Naive thymus-derived CD4-positive, alpha-beta T cell (primary cell): ENCODE results near the gene RHOV. TPM values are rescaled to one million over a fixed set of nuclear protein-coding genes. Genes with fewer than 3 reads are reported as not detected.
A peak's percentile ranks its signal among the peaks of the same experiment; 100 is the strongest.

ENCODE experiments used
- ATAC-seq: fragments of 150-1000 bp; cut with Tn5 transposase; 2 replicates; pipeline ENCODE4 v1.10.0; 2021; ENCODE audit warnings: mild to moderate bottlenecking, moderate library complexity
- CTCF ChIA-PET: fragments of 350-600 bp; sonication (Branson Sonifier 250); formaldehyde crosslinking; loops from one replicate; lab custom pipeline; 2021; ENCODE audit warnings: antibody characterized with exemption; lab: Charles Lee
- POLR2A ChIA-PET: fragments of 350-600 bp; sonication (Branson Sonifier 250); formaldehyde crosslinking; loops from one replicate; lab custom pipeline; 2021; ENCODE audit warnings: antibody characterized with exemption, inconsistent platforms; lab: Charles Lee
- DNase-seq, 9 donors: peaks; one replicate each; pipeline versions ENCODE4 v3.0.0 to v3.0.0-alpha.2; 2020 to 2022; ENCODE audit warnings: mixed read lengths in 1 of 9
- H3K27ac ChIP-seq: one replicate; pipeline ENCODE4 v1.7.0; 2013; ENCODE audit warnings: mild to moderate bottlenecking, low read depth, low read length, moderate library complexity
- H3K27me3 ChIP-seq, 2 donors: one replicate each; pipeline ENCODE4 v1.7.0; 2013; ENCODE audit warnings: low read length in 2 of 2, mild to moderate bottlenecking in 2 of 2, moderate library complexity in 2 of 2; ENCODE audit not compliant: control insufficient read depth in 2 of 2, insufficient read depth in 2 of 2
- H3K36me3 ChIP-seq, 3 experiments: 1 replicate in 2 of 3; 2 replicates in 1 of 3; pipeline ENCODE4 v1.7.0; 2013; ENCODE audit warnings: low read length in 3 of 3, mild to moderate bottlenecking in 3 of 3, moderate library complexity in 1 of 3; ENCODE audit not compliant: insufficient read depth in 3 of 3, control insufficient read depth in 2 of 3
- H3K4me1 ChIP-seq, 2 donors: one replicate each; pipeline ENCODE4 v1.7.0; 2013; ENCODE audit warnings: low read length in 2 of 2, mild to moderate bottlenecking in 2 of 2, moderate library complexity in 1 of 2; ENCODE audit not compliant: control insufficient read depth in 2 of 2, insufficient read depth in 2 of 2
- H3K4me3 ChIP-seq: 2 replicates; pipeline ENCODE4 v1.7.0; 2013; ENCODE audit warnings: mild to moderate bottlenecking, low read length
- H3K9me3 ChIP-seq, 3 experiments: 1 replicate in 2 of 3; 2 replicates in 1 of 3; pipeline ENCODE4 v1.7.0; 2013; ENCODE audit warnings: low read length in 3 of 3; ENCODE audit not compliant: control insufficient read depth in 2 of 3
- H3K27ac Mint-ChIP-seq, 9 donors: one replicate each; pipeline ENCODE4 v1.8.0; 2020 to 2022; ENCODE audit warnings: mixed read lengths in 9 of 9, mild to moderate bottlenecking in 8 of 9, moderate library complexity in 5 of 9, inconsistent platforms in 2 of 9
- H3K27me3 Mint-ChIP-seq, 5 donors: one replicate each; pipeline ENCODE4 v1.8.0; 2021 to 2022; ENCODE audit warnings: mixed read lengths in 5 of 5, mild to moderate bottlenecking in 1 of 5
- H3K36me3 Mint-ChIP-seq, 5 donors: one replicate each; pipeline ENCODE4 v1.8.0; 2020 to 2022; ENCODE audit warnings: mixed read lengths in 5 of 5, mild to moderate bottlenecking in 3 of 5, inconsistent platforms in 1 of 5
- H3K4me1 Mint-ChIP-seq, 7 donors: one replicate each; pipeline ENCODE4 v1.8.0; 2020 to 2022; ENCODE audit warnings: mixed read lengths in 7 of 7, mild to moderate bottlenecking in 3 of 7, inconsistent platforms in 1 of 7
- H3K4me3 Mint-ChIP-seq, 10 donors: one replicate each; pipeline ENCODE4 v1.8.0; 2020 to 2022; ENCODE audit warnings: mild to moderate bottlenecking in 10 of 10, mixed read lengths in 10 of 10, moderate library complexity in 6 of 10, inconsistent platforms in 2 of 10
- H3K9me3 Mint-ChIP-seq, 11 donors: one replicate each; pipeline ENCODE4 v1.8.0; 2020 to 2022; ENCODE audit warnings: mixed read lengths in 11 of 11, mild to moderate bottlenecking in 4 of 11, inconsistent platforms in 1 of 11, moderate library complexity in 1 of 11
- intact Hi-C, 2 donors: fragments of 100-400 bp; cut with micrococcal nuclease; formaldehyde crosslinking; loops; one replicate each; pipeline ENCODE4 v1.15.1; 2023
- polyA plus RNA-seq, 2 donors: library from polyadenylated mRNA; unstranded; fragments of 300-500 nt; fragmentation: Illumina TruSeq; gene quantifications; one replicate each; pipeline ENCODE4 v1.2.3, GENCODE V29; 2021
- total RNA-seq, 6 experiments: library from RNA in 5 of 6; stranded (reverse) in 5 of 6; gene quantifications; 1 replicate in 5 of 6; 2 replicates in 1 of 6; pipeline ENCODE4 v1.2.3 and lab custom pipeline; 2021 to 2026

RHOV gene
- total and polyA plus RNA-seq, 7 experiments from 2014 or later: 0.39 TPM; not detected in 6

GRCh38 chr15:40918146-40918798 lies 44.2 kb upstream of the RHOV start:
- H3K4me3 Mint-ChIP-seq: no peak overlapping the region
- H3K4me1 Mint-ChIP-seq: no peaks in the 10 kb centered on the region
- Histone ChIP-seq H3K4me1 (no peaks in the 10 kb centered on the region), H3K9me3 (no peaks in the 10 kb centered on the region), H3K4me3 (no peak overlapping the region), H3K27me3 (no peaks in the 10 kb centered on the region), H3K36me3 (no peaks in the 10 kb centered on the region), H3K27ac (no peak overlapping the region)
- H3K27me3 Mint-ChIP-seq: peaks cover 0 to 13% (median 0%) of the 10 kb centered on the region in 5 donors
- peaks cover 0 to 2% (median 0%) of the 10 kb centered on the region in 11 donors for H3K9me3 Mint-ChIP-seq
- POLR2A ChIA-PET: no interaction called here
- H3K27ac Mint-ChIP-seq: no peak overlapping the region
- intact Hi-C loops: no loop called here
- ATAC-seq (no peak), DNase-seq (no peak)
- CTCF ChIA-PET: interaction anchor here (0.5 kb wide), 1 partner anchor 34 kb away, joined by 3 read pairs; no protein-coding TSS in a partner anchor
- no peaks in the 10 kb centered on the region for H3K36me3 Mint-ChIP-seq

- no peaks in the 10 kb centered on the region for H3K4me1 Mint-ChIP-seq
- ATAC-seq (no peak), DNase-seq (no peak)
- Histone ChIP-seq H3K9me3 (no peaks in the 10 kb centered on the region), H3K4me1 (no peaks in the 10 kb centered on the region), H3K27ac (no peak overlapping the region), H3K27me3 (no peaks in the 10 kb centered on the region), H3K4me3 (no peak overlapping the region), H3K36me3 (no peaks in the 10 kb centered on the region)
- H3K36me3 Mint-ChIP-seq: no peaks in the 10 kb centered on the region
- CTCF ChIA-PET: interaction anchor here (0.8 kb wide), 1 partner anchor 11 kb away, joined by 3 read pairs; no protein-coding TSS in a partner anchor
- intact Hi-C loops: no loop called here
- no peak overlapping the region for H3K27ac Mint-ChIP-seq
- H3K4me3 Mint-ChIP-seq: no peak overlapping the region
- peaks cover 0 to 9% (median 0%) of the 10 kb centered on the region in 5 donors for H3K27me3 Mint-ChIP-seq
- POLR2A ChIA-PET: no interaction called here
- H3K9me3 Mint-ChIP-seq: peaks cover 0 to 2% (median 0%) of the 10 kb centered on the region in 11 donors
These were observed 43.6 kb upstream of the RHOV start for GRCh38 chr15:40917585-40917984.

GRCh38 chr15:40915679-40916078 lies 41.6 kb upstream of the RHOV start:
- ATAC-seq (no peak), DNase-seq (no peak)
- peaks cover 0 to 6% (median 0%) of the 10 kb centered on the region in 7 donors for H3K4me1 Mint-ChIP-seq
- no peak overlapping the region for H3K27ac Mint-ChIP-seq
- H3K4me3 Mint-ChIP-seq: no peak overlapping the region
- no peaks in the 10 kb centered on the region for H3K36me3 ChIP-seq
- ChIA-PET POLR2A (no interaction called here), CTCF (no interaction called here)
- no peaks in the 10 kb centered on the region for H3K9me3 ChIP-seq
- H3K36me3 Mint-ChIP-seq: no peaks in the 10 kb centered on the region
- intact Hi-C loops: no loop called here
- H3K4me1 ChIP-seq: no peaks in the 10 kb centered on the region
- peaks cover 0 to 3% (median 0%) of the 10 kb centered on the region in 5 donors for H3K27me3 Mint-ChIP-seq
- no peaks in the 10 kb centered on the region for H3K27me3 ChIP-seq
- H3K27ac ChIP-seq: no peak overlapping the region
- peaks cover 0 to 2% (median 0%) of the 10 kb centered on the region in 11 donors for H3K9me3 Mint-ChIP-seq
- no peak overlapping the region for H3K4me3 ChIP-seq

- no peaks in the 10 kb centered on the region for H3K36me3 ChIP-seq
- H3K9me3 ChIP-seq: no peaks in the 10 kb centered on the region
- no peaks in the 10 kb centered on the region for H3K27me3 ChIP-seq
- ChIA-PET CTCF (interaction anchor here (0.6 kb wide), 2 partner anchors 8 to 276 kb away, joined by 3 to 4 read pairs; no protein-coding TSS in a partner anchor), POLR2A (no interaction called here)
- Mint-ChIP-seq H3K4me1 (peaks cover 0 to 6% (median 0%) of the 10 kb centered on the region in 7 donors), H3K36me3 (no peaks in the 10 kb centered on the region), H3K27ac (peak overlapping the region in 1 of 9 donors; percentile 36), H3K9me3 (peaks cover 0 to 2% (median 0%) of the 10 kb centered on the region in 11 donors), H3K27me3 (no peaks in the 10 kb centered on the region), H3K4me3 (no peak overlapping the region)
- intact Hi-C loops: no loop called here
- ATAC-seq: no peak
- DNase-seq: no peak
- no peak overlapping the region for H3K27ac ChIP-seq
- H3K4me1 ChIP-seq: no peaks in the 10 kb centered on the region
- H3K4me3 ChIP-seq: no peak overlapping the region
These were observed 41.2 kb upstream of the RHOV start for GRCh38 chr15:40915116-40915661.

GRCh38 chr15:40914486-40914885 lies 40.5 kb upstream of the RHOV start:
- H3K4me1 ChIP-seq: no peaks in the 10 kb centered on the region
- intact Hi-C loops: no loop called here
- DNase-seq (no peak), ATAC-seq (no peak)
- no peak overlapping the region for H3K4me3 ChIP-seq
- Mint-ChIP-seq H3K27ac (no peak overlapping the region), H3K36me3 (no peaks in the 10 kb centered on the region), H3K4me3 (no peak overlapping the region), H3K9me3 (peaks cover 0 to 2% (median 0%) of the 10 kb centered on the region in 11 donors), H3K27me3 (no peaks in the 10 kb centered on the region), H3K4me1 (peaks cover 0 to 7% (median 0%) of the 10 kb centered on the region in 7 donors)
- no peaks in the 10 kb centered on the region for H3K27me3 ChIP-seq
- H3K27ac ChIP-seq: no peak overlapping the region
- POLR2A ChIA-PET: no interaction called here
- H3K9me3 ChIP-seq: no peaks in the 10 kb centered on the region
- H3K36me3 ChIP-seq: no peaks in the 10 kb centered on the region
- CTCF ChIA-PET: interaction anchor here (0.6 kb wide), 1 partner anchor 8 kb away, joined by 4 read pairs; no protein-coding TSS in a partner anchor

GRCh38 chr15:40914013-40914412 lies 40.0 kb upstream of the RHOV start:
- ATAC-seq: no peak
- no peaks in the 10 kb centered on the region for H3K4me1 ChIP-seq
- DNase-seq: no peak
- ChIA-PET CTCF (no interaction called here), POLR2A (no interaction called here)
- H3K4me3 ChIP-seq: no peak overlapping the region
- Mint-ChIP-seq H3K9me3 (peaks cover 0 to 2% (median 0%) of the 10 kb centered on the region in 11 donors), H3K36me3 (no peaks in the 10 kb centered on the region), H3K4me1 (peaks cover 0 to 7% (median 4%) of the 10 kb centered on the region in 7 donors), H3K27ac (no peak overlapping the region), H3K27me3 (no peaks in the 10 kb centered on the region), H3K4me3 (no peak overlapping the region)
- no peaks in the 10 kb centered on the region for H3K27me3 ChIP-seq
- H3K9me3 ChIP-seq: no peaks in the 10 kb centered on the region
- intact Hi-C loops: no loop called here
- no peaks in the 10 kb centered on the region for H3K36me3 ChIP-seq
- no peak overlapping the region for H3K27ac ChIP-seq
